ENCODE data around the gene SAG. TPM values are rescaled to one million over a fixed set of nuclear protein-coding genes. Genes with fewer than 3 reads are reported as not detected.

The SAG gene
- total RNA-seq, 1 donor from 2014 or later, result 0.04 TPM

- CTCF ChIA-PET, result interaction anchor here (1.4 kb wide), 2 partner anchors 18 to 55 kb away, joined by 3 to 4 read pairs; no protein-coding TSS in a partner anchor
- POLR2A ChIA-PET, result interaction anchor here (1.2 to 6.5 kb wide), 3 partner anchors 12 to 57 kb away, joined by 3 to 60 read pairs (median 5); partner anchors contain the start of gene DGKD
- no peak for TF ChIP-seq CTCF (IDR thresholded peaks at IDR 0.05)
- Mint-ChIP-seq H3K9me3 (no peaks in the 10 kb centered on the region), H3K27me3 (no peaks in the 10 kb centered on the region), H3K36me3 (ENCODE audit: low read depth) (peaks cover 48% of the 10 kb centered on the region), H3K27ac (peak overlapping the region; percentile 95), H3K4me1 (peaks cover 63% of the 10 kb centered on the region), H3K4me3 (no peak overlapping the region)
- DNase-seq (no peak), ATAC-seq (ENCODE audit: low read depth) (no peak)
- intact Hi-C loops (cut with micrococcal nuclease), result loop anchor here (10.0 kb wide), 2 partner anchors 323 to 533 kb away; partner anchors contain the start of gene INPP5D
Measured at GRCh38 chr2:233387667-233388528, 80.3 kb downstream of the SAG start.

- ATAC-seq (ENCODE audit: low read depth), result no peak
- peak overlapping the region; percentile 50 for H3K27ac Mint-ChIP-seq
- DNase-seq, result no peak
- ChIA-PET CTCF (no interaction called here), POLR2A (interaction anchor here (1.2 to 6.5 kb wide), 3 partner anchors 14 to 59 kb away, joined by 3 to 60 read pairs (median 5); partner anchors contain the start of gene DGKD)
- H3K36me3 Mint-ChIP-seq (ENCODE audit: low read depth), result peaks cover 57% of the 10 kb centered on the region
- intact Hi-C loops (cut with micrococcal nuclease), result loop anchor here (10.0 kb wide), 2 partner anchors 325 to 535 kb away; partner anchors contain the start of gene INPP5D
- H3K27me3 Mint-ChIP-seq, result no peaks in the 10 kb centered on the region
- no peak for TF ChIP-seq CTCF (IDR thresholded peaks at IDR 0.05)
- H3K9me3 Mint-ChIP-seq, result no peaks in the 10 kb centered on the region
- H3K4me1 Mint-ChIP-seq, result peaks cover 47% of the 10 kb centered on the region
- H3K4me3 Mint-ChIP-seq, result no peak overlapping the region
Measured at GRCh38 chr2:233389601-233390125, 82.0 kb downstream of the SAG start.

GRCh38 chr2:233395687-233396086 lies 88.1 kb downstream of the SAG start:
- peaks cover 46% of the 10 kb centered on the region for H3K4me1 Mint-ChIP-seq
- no peak for DNase-seq
- H3K36me3 Mint-ChIP-seq (ENCODE audit: low read depth), result peaks cover 71% of the 10 kb centered on the region
- no peak for ATAC-seq (ENCODE audit: low read depth)
- no peaks in the 10 kb centered on the region for H3K27me3 Mint-ChIP-seq
- no peak overlapping the region for H3K4me3 Mint-ChIP-seq
- POLR2A ChIA-PET, result no interaction called here
- intact Hi-C loops (cut with micrococcal nuclease), result no loop called here
- CTCF ChIA-PET, result interaction anchor here (1.0 to 1.3 kb wide), 2 partner anchors 9 to 48 kb away, joined by 3 to 4 read pairs; no protein-coding TSS in a partner anchor
- no peak overlapping the region for H3K27ac Mint-ChIP-seq
- no peaks in the 10 kb centered on the region for H3K9me3 Mint-ChIP-seq
- TF ChIP-seq CTCF (IDR thresholded peaks at IDR 0.05), result no peak

Other genes starting within 250 kb of the SAG start
- gene INPP5D, start 247.5 kb upstream of the SAG start, total RNA-seq, result 247 and 275 TPM in 2 replicates
- 39.0 and 49.9 TPM in 2 replicates for gene ATG16L1, start 56.1 kb upstream of the SAG start, total RNA-seq
- 140 and 188 TPM in 2 replicates for gene DGKD, start 46.7 kb downstream of the SAG start, total RNA-seq